Ammon's horn (tissue), 1 donor: ENCODE data around the gene AP2A1.

Experiments
- DNase-seq: peaks from one replicate; pipeline ENCODE4 v3.0.0-alpha.2; 2016; ENCODE audit warnings: low spot score

AP2A1 gene

GRCh38 chr19:49793561-49793840, 26.7 kb downstream of the AP2A1 start:
- DNase-seq: no peak

- DNase-seq: no peak
Measured at GRCh38 chr19:49795615-49796014, 28.8 kb downstream of the AP2A1 start.

DNA sequence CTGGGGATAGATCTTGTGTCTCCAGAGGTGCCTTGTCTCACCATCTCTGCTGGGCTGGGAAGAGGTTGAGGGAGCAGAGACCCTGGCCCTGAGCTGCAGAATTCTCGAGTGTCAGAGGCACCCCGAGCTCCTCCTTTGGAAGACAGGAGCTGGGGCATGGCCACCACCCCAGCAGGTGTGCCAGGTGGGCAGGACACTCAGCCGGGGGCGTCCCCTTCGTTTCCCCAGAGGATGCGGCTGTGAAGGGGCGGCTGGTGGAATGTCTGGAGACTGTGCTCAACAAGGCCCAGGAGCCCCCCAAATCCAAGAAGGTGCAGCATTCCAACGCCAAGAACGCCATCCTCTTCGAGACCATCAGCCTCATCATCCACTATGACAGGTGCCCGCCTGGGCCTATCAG, 31.8 kb downstream of the AP2A1 start:
- DNase-seq: no peak

DNA sequence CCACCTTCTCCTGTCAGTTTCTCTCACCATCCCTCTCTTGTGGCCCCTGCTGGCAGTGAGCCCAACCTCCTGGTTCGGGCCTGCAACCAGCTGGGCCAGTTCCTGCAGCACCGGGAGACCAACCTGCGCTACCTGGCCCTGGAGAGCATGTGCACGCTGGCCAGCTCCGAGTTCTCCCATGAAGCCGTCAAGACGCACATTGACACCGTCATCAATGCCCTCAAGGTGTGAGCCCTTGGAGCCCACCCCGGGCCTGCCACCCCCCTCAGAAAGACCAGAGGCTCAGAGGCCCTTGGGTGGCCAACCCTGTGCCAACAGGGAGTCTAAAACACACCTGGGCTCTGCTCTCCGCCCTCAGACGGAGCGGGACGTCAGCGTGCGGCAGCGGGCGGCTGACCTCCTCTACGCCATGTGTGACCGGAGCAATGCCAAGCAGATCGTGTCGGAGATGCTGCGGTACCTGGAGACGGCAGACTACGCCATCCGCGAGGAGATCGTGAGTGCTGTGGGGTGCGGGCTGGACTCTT, 32.5 kb downstream of the AP2A1 start:
- DNase-seq: no peak

GRCh38 chr19:49799798-49800376, 33.1 kb downstream of the AP2A1 start:
- DNase-seq: no peak

DNA sequence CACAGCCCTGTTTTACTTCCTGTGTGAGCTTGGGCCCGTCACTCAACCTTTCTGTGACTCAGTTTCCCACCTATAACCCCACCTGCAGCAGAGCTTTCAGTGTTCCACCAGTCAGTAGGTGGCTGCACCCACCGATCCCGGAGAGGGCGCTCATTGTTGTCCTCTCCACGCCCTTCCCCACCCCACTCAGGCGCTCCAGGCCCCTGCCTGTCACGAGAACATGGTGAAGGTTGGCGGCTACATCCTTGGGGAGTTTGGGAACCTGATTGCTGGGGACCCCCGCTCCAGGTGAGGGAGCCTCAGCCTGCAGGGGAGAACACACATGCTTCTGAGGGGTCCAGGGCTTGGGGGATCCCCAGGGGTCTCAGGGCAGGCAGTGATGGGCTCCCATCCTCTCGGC, 34.0 kb downstream of the AP2A1 start:
- DNase-seq: no peak

DNA sequence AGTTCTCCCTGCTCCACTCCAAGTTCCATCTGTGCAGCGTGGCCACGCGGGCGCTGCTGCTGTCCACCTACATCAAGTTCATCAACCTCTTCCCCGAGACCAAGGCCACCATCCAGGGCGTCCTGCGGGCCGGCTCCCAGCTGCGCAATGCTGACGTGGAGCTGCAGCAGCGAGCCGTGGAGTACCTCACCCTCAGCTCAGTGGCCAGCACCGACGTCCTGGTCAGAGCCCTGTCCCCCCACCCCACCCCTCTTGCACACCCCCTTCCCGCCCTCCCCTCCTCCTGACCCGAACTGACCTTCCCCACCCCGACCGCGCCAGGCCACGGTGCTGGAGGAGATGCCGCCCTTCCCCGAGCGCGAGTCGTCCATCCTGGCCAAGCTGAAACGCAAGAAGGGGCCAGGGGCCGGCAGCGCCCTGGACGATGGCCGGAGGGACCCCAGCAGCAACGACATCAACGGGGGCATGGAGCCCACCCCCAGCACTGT, 34.6 kb downstream of the AP2A1 start:
- DNase-seq: no peak

DNA sequence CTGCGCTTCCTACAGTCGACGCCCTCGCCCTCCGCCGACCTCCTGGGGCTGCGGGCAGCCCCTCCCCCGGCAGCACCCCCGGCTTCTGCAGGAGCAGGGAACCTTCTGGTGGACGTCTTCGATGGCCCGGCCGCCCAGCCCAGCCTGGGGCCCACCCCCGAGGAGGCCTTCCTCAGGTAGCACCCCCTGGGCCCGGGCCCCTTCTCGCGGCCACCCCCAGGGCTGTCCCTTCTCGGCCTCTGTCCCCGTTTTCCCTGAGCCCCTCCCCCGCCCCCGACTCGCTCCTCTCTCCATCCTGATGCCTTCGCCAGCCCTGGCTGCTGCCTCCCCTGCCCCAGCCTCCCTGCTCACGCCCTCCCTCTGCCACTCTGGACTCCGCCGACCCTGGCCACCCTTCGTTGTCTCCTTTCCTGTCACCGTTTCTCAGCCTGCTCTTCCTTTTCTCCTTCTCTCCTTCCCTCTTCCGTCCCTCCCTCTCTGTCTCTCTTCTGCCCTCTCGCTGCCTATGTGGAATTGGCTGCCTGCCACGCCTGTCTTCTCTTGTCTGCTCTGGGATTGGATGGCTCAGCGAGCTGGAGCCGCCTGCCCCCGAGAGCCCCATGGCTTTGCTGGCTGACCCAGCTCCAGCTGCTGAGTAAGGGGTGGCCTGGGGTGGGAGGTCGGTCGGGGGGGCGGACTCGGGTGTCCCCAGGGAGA, 35.3 kb downstream of the AP2A1 start:
- DNase-seq: peak; percentile 97

DNA sequence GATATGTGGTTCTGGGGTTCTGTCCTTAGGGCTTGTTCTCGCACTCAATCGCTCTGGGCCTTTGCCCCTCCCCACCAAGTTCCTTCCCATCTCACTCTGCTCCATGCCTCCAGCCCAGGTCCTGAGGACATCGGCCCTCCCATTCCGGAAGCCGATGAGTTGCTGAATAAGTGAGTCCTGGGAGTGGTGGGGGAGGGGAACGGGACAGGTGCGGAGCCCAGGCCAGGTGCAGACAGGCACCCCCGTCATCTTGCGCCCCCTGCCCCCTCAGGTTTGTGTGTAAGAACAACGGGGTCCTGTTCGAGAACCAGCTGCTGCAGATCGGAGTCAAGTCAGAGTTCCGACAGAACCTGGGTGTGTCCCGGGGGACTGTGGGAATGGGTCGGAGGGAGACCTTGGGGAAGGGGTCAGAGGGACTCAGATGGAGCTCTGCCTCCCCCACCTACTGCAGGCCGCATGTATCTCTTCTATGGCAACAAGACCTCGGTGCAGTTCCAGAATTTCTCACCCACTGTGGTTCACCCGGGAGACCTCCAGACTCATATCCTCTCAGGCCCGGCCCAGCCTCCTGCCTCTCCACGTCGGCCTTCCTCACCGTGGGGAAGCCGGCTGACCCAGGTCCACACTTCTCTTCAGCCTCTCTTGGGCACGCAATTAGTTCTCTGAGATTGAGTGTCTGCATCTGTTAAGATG, 36.2 kb downstream of the AP2A1 start:
- no peak for DNase-seq

DNA sequence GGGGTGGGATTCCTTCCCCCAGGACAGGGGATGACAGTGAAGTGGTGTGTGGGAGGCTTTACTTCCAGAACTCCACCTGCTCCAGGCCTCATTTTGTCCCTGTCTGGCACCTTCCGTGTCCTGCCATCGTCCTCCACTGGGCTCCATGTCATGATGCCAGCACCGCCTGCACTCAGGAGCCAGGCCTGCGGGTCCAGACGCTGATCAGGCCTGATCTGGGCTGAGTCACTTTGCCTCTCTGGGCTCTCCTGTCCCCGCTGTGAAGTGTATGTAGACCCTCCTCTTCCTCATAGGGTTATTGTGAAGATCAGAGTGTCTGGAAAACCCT, 36.7 kb downstream of the AP2A1 start:
- DNase-seq: no peak

DNA sequence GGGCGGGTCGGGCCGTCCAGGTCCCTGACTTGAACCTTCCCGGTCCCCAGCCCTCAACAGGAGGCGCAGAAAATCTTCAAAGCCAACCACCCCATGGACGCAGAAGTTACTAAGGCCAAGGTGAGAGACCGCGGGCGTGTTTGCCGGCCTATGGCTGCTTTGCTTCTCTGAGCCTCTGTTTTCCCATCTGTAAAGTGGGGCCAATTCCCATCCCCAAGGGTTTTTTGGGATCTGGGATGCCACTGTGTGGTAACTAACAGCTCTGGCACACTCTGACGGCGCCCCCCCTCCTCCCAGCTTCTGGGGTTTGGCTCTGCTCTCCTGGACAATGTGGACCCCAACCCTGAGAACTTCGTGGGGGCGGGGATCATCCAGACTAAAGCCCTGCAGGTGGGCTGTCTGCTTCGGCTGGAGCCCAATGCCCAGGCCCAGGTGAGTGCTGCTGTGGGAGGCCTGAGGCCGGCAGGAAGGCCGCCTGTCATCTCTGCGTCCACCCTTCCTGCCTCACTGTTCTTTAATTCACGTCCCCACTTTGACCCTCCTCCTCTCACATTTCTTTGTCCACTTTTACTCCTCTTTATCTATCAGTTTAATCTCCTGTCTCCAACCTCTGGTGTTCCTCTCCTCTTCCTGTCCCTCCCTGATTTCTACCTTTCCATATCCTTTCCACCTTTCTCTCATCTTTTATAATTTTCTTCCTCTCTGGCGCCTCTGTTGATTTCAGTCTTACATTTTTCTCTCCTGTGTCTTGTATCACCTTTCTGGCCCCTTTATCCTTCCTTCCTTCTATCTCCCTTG, 39.2 kb downstream of the AP2A1 start:
- DNase-seq: no peak

GRCh38 chr19:49806620-49806959, 39.8 kb downstream of the AP2A1 start:
- no peak for DNase-seq

DNA sequence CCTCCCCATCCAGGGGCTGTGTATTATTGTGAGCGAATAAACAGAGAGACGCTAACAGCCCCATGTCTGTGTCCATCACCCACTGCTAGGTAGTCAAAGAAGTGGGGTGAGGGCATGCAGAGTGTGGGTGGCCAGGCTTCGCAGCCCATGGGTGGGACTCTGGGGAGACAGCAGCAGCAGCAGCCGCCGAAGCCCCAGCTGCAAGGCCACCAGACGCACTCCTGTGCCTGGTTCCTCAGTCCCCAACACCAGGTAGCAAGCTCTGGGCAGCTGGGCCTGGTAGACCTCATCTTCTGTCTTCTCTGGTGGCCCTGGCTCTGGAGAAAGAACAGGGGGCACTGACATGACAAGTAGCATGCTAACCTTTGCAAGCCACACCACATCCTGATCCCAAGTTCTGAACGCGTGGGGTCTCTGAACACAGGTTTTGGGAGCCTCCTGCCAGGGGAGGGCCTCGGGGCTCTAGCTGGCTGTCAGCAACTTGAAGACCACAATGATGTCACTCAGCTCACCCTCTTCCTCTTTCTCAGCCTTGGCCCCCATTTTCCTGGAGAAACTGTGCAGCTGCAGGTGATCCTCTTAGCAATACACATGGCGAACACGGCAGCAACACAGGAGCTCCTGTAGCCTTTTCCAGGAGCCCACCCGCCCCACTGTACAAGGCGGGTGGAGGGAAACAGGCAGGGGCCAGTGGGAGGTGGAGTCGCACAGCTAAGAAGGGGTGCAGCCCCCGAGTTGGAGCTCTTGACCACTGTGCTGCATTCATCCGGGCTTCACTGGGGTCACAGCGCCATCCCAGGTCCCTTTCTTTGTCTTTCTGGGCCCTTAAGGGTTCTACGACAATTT, 40.5 kb downstream of the AP2A1 start:
- DNase-seq: no peak

DNA sequence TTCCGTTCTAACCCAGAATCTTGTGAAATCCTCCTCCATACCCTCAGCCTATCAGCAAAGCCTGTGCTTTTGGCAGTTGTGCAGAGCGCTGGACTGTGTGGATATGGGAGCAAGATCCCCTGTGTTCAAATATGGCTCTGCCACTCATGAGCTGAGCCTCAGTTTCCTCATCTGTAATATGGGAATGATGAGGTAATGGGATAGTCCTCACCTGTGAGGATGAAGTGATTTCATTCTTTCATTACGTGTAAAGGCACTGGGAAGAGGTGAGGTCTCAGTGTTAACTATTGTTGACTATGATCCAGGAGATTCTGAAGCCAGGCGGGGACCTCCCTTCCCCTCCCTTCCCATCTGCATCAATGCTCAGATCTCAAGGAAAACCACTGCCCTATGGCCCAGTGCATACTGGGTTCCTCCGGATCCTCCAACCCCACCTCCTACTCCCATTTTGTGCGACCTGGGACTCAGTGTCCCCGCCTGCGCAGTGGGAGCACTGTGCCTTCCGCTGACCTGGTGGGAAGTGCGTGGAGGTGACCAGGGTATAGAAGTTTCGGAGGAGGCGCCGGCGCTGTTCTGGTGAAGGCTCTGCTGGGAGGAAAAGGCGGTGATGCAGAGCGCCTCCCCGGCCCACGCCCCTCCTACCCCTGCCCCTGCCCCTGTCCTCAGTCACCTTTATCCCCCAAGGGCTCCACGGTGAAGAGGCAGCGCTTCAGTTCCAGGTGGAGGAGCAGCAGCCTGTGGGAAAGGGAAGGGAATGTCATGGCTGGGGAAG, 41.3 kb downstream of the AP2A1 start:
- DNase-seq: no peak

GRCh38 chr19:49808711-49809159, 41.9 kb downstream of the AP2A1 start:
- peak; percentile 93 for DNase-seq

DNA sequence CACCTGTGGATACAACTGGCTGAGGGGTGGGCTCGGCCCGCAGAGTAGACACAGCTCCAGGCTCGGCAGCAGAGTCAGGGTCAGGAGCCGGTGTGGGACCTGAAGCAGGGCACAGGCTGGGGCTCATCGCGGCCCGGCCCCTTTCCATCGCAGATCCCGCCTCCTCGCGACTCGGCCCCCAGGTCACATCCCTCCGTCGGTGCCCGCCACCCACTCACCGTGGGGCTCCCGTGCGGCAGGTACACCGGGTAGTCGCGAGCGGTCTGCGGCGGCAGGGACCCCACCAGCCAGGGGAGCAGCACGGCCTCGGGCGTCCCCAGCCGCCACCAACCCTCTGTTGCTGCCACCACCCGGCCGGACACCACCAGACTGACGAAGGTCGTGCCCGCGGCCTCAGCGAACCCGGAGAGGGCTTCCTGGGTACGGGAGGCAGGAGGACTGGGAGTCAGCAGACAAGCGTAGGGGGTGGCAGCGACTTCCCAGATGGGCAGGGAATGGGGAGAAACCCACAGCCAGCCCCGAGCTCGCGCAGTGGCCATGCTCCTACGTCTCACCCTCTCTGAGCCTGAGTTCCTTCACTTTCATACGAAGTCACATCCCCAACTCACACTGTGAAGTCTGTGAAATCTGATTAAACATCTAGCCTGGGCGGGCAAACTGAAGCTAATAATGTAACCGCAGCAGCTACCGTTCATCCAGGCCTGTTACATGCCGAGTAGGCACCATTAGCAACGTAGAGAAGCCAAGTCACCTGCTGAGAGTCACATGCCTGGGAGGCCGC, 42.5 kb downstream of the AP2A1 start:
- DNase-seq: peak; percentile 58

DNA sequence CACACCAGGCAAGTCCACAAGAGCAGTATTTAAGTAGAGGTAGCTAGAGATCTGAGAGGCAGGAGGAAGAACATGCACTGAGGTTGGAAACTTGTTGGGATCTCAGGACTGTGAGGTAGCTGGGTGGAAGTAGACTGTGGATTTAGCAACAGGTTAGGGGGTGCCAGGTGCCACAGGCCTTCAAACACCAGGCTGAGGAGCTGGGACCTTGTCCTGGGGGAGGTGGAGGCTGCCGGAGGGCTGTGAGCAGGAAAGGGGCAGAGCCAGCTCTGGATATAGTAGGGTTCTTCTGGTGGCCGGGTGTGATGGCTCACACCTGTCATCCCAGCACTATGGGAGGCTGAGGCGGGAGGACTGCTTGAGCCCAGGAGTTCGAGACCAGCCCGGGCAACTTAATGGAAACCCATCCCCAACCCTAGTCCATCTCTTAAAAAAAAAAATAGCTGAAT, 43.2 kb downstream of the AP2A1 start:
- no peak for DNase-seq

GRCh38 chr19:49811328-49811727, 44.5 kb downstream of the AP2A1 start:
- DNase-seq: no peak

- no peak for DNase-seq
Measured at GRCh38 chr19:49812452-49812996, 45.7 kb downstream of the AP2A1 start.
